GM19238 (cell line): ENCODE data around the gene CCSAP.

Experiments used
- DNase-seq: peaks from one replicate; pipeline ENCODE4 v3.0.0; 2011; ENCODE audit warnings: low spot score; ENCODE audit not compliant: insufficient read length

Gene CCSAP

DNA sequence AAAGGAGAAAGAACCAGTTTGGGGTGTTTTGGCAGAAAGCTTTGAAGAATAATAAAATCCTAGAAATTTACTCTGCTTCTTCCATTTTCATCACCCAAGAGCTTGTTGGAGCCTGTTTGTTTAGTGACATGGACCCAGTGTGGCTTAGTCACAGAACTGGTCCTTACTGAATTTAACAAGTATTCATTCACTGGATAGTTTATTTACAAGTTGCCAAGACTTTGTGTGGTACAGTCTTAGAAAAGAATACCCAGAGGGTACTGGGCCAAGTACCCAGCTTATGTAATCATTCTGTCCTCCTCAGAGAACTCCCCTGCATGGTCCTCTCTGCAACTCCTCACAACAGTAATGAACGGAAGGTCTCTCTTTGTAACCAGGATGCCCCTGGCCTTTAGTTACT lies 55.6 kb downstream of the CCSAP start:
- no peak for DNase-seq

DNA sequence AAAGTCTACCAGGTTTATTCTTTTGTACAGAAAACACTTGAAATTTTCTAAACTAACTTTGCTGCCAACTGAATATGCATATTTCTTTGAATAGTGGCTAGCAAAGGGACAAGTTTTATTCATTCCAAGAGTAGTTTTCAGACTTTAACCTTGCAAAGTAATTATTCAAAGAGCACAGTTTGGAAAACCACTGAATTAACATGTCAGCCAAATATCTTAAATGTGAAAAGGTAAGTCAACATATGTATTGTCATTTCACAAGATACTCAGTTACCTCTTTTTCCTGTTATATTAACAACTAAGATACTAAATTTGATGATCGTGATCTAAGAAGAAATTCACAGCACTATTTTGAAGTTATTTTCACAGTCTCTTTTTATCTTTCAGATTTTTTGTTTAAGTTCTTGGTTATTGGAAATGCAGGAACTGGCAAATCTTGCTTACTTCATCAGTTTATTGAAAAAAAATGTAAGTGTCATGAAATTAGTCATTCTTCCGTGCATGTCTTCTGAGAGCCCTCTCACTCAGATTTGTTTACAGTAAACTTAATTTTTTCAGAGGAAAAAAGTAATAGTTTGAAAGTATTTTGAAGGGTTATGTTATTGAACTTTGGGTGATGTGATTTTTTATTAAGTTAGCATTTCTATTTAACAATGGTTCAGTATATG lies 56.6 kb downstream of the CCSAP start:
- DNase-seq, result no peak

DNA sequence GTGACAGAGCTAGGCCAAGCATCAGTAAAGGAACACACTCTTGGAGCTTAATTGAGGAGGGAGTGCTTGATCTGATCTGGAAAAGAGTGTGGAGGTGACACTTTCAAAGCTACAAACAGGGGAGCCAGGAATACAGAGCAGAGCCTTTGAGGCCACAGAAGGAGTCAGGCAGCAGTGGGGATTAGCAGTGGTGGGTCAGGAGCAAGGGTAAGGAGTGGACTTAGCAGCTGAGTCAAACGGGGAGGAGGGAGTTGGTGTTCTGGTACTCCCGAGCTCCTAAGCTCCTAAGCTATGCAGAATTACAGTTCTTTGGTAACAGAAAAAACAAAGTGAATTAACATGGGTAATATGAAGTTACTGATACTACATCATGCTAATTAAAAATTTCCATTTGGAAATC lies 57.4 kb downstream of the CCSAP start:
- no peak for DNase-seq

DNA sequence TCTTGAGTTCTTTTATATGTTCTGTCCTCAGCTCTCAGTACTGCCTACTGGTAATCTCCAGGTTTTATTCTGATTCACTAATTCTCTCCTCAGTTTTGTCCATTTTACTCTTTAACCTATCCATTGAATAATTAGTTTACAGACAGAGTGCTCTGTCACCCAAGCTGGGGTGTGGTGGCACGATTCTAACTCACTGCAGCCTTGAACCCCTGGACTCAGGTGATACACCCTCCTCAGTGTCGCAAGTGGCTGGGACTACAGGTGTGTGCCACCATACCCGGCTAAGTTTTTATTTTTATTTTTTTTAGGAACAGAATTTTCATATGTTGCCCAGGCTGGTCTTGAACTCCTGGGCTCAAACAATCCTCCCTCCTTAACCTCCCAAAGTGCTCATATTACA lies 58.0 kb downstream of the CCSAP start:
- no peak for DNase-seq

DNA sequence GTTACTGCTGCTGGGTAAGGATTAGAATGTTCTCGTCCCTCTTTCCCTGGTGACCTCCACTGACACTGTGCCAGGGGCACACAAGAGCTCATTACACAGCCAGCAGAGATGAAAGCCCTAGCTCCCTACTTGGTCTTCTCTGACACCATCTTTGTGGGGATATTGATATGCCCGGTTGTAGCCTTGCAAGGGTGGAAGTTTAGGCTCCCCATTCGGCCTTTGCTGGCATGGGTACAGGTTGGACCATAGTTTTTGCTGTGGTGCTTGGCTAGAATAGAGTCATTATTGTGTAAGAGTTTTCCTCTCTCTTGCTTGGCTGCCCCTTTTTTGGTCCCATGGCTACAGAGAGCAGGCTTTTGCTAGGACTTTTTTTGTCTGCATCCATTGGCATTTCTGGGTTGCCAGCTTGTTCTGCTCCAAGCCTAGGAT lies 59.6 kb downstream of the CCSAP start:
- DNase-seq, result no peak

DNA sequence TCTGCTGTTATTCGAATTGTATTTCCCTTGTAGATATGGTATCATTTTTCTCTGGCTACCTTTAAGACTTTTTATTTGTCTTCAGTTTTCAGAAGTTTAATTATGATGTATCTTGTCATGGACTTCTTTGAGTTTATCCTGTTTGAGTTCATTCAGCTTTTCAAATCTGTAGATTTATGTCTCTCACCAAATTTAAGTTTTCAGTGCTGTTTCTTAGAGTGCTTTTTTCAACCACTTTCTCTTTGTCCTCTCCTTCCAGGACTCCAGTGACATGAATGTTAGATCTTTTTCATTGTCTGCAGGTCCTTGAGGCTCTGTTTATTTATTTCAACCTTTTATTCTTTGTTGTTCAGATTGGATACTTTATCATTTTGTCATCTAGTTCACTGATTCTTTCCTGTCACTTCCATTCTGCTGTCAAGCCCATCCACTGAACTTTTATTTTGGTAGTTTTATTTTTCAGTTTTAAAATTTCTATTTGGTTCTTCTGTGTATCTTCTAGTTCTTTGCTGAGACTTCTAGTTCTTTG lies 60.5 kb downstream of the CCSAP start:
- no peak for DNase-seq

DNA sequence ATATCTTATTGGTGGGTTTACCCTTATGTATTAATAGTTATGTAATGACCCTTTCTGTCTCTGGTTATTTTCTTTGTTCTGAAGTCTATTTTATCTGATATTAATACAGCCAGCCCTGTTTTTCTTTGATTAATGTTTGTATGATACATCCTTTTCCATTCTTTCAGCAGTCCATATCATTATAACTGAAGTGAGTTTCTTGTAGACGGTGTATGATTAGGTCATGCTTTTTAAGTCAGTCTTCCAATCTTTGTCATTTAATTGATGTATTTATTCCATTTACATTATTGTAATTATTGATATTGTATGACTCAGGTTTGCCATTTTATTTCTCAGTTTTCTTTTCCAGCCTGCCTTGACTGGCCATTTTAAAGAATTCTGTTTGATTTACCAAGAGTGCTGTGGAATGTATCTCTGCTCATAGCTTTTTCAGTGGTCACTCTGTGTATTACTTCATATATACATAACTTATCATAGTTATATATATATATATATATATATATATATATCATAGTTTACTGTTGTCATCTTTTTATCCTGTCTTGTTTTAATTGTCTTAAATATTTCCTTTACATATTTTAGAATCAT lies 61.4 kb downstream of the CCSAP start:
- no peak for DNase-seq

DNA sequence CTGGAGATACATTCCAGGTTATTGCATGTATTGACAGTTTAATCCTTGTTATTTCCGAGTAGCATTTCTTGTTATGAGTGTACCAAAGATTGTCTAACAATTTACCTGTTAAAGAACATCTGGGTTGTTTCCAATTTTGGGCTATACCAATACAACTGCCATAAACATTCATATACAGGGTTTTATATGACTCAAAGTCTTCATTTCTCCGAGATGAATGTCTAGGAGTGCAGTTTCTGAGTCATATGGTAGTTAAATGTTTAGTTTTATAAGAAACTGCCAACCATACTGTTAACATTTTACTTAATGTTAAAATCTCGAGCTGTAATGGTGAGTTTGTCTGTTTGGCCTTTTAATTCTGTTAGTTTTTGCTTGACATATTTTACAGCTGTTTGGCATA lies 61.9 kb downstream of the CCSAP start:
- DNase-seq, result no peak

DNA sequence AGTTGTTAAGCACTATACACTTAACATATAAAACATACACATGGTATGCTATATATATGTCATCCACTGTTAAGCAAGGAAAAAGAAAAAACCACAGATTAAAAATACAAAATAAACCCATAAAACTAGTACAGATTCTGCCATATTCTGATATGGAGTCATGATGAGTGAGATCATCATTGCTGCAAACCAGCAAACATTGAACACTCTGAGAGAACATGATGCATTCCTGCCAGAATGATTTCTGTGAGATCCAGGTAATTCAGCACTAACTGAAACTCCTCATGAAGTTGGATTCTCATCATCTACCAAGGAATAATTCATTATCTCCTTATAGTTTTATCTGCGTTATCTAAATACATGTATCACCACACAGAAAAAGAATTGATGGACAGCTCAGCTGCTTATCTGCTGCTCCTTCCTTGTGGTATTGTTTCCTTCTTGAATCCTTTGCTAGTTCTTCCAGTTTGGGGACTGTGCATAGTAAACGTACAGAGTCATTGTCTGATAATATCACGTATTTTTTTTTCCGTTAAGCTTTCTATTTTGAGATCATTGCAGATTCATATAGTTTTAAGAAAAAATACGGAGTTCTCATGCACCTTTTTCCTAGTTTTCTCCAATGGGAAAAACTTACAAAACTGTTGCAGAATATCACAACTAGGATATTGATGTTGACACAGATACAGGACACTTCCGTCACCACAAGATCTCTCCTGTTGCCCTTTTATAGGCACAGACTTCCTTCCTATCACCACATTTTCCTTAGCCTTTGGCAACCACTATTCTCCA lies 62.6 kb downstream of the CCSAP start:
- no peak for DNase-seq

DNA sequence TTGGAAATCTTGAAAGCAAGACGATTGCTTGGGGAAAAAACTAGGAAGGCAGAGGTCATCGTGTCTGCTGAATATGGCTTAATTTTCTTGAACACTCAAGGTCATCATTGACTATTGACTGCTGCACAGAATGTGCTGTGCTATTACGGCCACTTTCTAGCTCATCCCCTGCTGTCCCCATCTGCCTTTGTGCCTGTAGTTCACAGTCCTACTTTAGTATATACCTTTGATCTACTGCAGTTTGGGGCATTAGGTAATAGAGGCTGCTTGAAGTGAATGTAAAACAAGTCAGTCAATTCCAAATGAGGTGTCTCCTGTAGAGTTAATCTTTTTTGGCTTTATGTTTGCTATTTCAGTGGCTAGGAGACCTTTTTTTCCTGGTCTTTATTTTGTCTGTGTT lies 63.6 kb downstream of the CCSAP start:
- DNase-seq, result no peak

DNA sequence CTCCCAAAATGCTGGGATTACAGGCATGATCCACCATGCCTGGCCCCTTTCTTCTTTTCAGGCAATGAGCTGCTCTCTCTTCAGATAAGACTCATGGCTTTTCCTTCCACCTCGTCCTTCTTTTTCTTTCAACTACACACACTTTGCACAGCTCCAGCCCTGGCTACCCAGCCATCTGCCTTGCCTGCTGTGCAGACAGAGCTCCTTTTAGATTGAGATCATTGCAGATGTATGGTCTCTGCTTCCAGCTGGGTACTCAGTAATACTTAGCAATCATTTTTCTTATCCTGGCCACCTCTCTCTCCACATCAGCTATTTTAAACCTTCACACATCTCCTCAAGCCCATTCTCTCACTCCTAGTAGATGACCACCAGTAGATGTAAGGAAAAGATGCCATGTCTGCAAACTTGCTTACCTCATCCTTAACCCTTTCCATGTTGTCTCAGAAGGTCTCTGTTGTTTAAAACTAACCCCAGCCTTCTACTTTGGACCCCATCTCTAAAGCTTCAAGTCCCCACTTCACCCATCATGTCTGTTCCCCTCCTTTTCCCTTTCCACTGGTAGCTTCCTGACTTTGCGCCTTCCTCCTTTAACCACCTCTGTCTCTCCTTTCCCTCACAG lies 64.6 kb downstream of the CCSAP start:
- no peak for DNase-seq

DNA sequence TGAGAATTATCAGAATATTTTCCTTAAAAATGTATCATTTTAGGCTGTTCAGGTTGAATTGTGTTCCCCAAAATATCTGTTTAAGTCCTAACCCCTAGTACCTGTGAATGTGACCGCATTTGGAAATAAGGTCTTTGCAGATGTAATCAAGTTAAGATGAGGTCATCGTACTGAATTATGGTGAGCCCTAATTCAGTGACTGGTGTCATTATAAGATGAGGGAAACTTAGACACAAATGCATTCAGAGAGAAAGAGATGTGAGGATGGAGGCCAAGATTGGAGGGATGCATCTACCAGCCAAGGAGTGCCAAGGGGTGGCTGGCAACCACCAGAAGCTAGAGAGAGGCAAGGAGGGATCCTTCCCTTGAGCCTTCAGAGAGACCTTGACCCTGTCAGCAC lies 67.8 kb downstream of the CCSAP start:
- DNase-seq, result no peak

DNA sequence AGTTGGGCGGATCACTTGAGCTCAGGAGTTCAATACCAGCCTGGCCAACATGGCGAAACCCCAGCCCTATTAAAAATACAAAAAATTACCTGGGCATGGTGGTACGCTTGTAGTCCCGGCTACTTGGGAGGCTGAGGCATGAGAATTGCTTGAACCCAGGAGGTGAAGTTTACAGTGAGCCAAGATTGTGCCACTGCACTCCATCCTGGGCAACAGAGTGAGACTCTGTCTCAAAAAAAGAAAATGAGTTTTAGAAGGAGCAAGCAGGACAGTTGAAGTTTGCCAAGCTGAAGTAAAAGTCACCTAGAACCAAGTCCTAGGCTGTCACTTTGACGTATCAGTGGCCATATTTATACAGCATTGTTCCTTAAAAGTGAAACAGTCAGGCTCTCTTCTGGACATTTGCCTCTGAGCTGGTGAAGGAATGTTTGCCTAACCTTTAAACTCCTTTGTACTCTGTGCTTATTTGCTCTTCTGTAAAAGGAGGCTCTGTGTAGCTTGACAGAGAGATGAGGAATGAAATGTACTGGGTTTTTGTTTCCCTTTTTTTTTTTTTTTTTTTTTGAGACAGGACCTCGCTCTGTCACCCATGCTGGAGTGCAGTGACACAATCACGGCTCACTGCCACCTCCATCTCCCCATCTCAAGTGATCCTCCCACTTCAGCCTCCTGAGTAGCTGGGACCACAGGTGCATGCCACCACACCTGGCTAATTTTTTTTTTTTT lies 69.2 kb downstream of the CCSAP start:
- no peak for DNase-seq

DNA sequence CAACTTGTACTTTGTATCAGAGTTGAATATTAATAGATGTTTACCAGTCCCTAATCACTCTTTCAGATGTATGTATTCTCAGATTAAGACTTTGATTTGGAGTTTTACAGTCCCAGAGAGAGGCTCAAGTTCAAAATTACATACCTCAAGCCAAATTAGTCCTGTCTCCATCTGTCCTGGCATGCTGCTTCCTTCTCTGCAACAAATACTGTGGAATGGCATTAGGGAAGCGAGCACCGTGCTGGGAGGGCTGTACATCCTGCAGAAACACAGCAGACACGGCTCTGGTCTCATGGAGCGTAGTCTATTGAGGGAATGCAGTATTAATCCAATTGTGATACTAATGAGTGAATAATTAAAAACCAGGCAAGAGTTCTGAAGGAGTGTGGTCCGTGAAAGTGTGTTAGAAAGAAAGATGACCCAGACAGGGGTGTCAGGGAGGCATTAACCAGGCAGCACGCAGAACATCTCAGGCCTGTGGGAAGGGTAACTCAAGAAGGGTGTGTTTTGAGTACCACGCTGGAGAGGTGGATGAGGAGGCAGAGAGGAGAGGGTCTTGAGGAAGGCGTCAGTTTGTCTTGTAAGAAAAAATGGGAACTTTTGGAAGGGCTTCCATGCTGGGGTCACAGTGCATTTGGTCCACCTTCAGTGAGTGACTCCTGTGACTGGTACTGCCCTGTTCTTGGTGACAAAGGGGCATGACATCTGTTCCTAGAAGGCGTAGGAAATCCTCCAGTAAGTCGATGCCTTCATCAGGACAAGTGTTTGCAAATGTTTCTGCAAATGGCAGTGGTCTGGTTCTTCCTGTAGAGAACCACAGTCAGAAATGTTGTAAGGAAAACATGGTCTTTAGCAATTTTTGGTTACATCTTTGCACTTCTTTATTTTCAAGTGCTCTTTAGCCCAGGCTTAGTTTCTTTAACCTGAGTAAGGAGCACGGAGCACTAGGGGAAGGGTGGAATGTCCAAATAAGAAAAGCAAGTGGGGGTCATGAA lies 70.4 kb downstream of the CCSAP start:
- DNase-seq, result no peak

DNA sequence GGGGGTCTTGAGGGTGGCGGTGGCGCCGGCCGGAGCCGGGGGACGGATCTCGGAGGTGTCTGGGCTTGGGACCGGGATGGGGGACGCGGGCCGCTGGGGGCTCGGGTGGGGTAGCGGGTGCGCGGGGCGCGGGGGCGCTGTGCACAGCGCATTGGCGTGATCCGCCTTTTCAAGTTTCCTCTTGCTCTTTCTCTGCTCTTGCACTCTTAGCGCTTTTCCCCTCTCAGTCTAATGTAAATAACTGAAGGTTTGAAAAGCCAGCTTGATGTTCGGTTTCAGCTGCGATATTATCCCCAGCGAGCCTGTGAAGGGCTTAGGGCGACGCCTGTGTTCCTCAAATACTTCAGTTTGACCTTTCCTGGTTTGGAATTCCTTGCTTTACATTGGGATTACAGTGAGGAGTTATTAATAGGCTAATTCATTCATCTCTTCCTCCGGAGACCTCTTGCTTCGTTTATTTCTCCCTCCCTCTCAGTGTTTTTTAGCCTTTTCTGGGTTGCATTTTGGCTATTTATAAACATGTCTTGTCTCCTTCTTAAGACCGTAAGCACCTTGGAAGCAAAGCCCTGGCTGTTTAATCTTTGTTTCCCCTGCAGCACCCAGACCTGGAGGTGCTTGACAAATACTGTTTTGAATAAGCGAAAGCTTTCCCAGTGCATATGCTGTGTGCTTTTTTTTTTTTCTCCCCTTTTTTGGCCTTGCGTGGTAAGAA lies 71.2 kb downstream of the CCSAP start:
- peak; percentile 17 for DNase-seq
